ENCODE results near the gene PHC2.

Gene PHC2

GRCh38 chr1:33420870-33421775 is 9.8 kb downstream of the PHC2 start:
- DNase-seq (ENCODE audit: low spot score): no peak

DNA sequence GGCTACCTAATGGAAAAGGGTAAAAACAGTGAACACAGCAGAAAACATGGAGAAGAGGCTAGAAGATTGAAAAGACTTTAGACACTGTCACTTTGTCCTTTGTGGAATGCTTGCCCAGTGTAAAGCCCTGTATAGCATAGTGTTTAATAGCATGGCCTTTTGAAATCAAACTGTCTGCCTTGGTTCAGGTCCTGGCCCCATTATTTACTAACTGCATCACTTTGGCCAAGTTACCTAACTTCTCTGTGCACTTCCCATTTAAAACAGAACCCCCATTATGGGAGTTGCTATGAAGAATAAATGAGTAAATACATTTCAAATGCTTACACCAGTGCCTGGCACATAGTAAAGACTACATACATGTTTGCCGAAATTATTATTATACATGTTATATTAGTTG is 12.1 kb downstream of the PHC2 start:
- DNase-seq (ENCODE audit: low spot score): no peak

DNA sequence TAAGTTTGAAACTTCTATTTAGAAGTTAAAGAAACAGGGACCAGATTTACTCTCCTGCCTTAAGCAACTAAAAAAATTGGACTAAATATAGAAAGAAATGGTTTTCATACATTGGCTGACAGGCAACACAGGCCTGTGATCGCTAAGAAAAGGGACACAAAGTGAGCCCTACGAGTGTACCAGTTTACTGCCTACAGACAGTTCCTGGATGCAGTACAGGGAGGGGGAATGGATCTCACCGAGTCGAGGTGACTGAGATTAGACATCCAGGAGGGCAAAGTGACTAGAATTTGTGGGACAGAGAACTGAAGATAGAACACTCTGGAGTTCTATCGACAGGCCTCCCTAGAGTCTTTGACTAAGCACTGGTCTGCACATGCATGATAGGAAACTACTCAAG is 16.0 kb downstream of the PHC2 start:
- no peak for DNase-seq (ENCODE audit: low spot score)

DNA sequence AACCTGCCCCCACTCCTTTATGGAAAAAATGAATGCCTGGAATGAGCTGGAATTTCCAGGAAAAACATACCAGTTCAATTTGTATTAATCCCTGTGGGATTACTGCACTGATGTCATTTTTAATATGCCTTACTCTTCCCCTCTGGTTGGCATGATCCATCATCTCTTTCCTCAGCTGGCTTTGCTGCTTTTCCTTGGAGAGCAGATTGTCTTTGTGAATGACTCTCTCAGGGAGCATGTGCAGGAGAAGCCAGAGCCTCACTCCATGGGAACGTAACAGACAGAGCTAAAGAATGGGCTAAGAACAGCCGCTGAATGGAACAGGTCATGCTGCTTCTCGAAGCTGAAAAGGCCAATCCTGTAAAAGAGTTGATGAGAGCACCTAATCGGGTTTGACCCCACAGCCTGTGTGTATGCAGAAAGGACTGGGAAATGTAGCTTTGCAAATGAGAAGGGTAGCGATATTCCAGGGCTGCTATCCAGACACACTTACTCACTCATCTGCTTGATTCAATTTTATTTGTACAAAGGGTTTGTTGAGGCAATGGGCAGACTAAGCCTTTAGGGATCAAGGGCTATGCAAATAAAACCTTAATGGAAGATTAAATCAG is 20.7 kb downstream of the PHC2 start:
- DNase-seq (ENCODE audit: low spot score): peak; percentile 55

DNA sequence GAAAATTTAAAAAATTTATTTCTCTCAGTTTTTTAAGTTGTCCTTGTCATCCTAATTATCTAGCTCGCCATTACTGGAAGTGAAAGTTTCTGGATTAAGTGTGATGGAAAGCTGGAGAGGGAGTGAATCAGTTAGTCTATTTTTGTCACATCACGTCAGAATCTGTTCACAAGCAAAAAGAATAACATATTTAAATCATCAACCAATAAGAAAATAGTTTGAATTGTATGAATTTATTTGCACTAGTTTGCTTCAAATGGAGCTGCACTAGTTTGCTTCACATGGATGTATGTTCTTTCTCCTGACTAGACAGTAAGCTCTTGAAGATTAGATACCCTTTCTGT is 22.8 kb downstream of the PHC2 start:
- DNase-seq (ENCODE audit: low spot score): no peak

DNA sequence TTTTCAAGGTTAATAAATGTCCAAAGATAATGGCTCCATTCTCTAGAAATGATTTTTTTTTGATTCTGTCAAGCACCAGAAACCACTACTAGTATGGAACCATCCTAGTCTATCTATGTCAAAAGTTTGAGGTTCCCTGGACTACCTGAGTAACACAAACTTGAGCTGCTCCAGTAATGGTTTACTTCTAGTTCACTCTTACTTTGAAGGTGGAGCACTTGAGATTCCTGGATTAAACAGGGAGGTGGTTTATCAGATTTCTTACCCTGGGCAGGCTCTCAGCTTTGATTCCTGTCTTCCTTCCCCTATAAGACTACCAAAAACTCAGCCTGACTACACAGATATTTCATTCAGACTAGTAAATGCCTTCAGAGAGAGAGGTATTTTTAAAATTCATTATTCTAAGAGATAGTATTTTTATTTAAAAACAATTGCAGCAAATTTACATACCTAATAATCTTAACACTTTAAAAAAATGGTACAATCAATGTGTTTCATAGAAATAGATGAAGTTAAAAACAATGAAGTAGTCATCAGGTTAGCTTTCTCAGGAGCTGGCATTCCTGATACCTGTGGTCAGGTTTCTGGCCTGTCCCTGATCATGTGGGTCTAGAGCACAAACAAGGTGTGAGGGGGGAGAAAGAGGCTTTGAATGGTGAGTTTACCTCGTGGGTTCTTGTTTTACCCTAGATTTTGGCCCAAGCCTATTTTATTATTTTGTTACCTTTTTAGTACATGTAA is 23.4 kb downstream of the PHC2 start:
- DNase-seq (ENCODE audit: low spot score): no peak

DNA sequence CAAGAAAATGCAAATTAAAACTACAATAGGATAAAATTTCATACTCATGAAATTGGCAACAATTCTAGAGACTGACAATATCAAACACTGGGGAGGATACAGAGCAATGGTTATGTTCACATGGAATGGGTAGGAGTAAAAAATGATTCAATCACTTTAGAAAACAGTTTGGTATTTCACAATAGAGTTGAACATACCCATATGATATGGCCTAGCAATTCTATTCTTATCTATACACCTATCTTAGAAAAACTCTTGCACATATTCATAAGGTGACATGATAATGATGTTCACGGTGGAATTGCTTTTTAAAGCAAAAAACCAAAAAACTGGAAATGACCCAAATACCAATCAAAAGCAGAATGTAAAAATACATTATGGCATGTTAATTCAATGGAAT is 28.7 kb downstream of the PHC2 start:
- no peak for DNase-seq (ENCODE audit: low spot score)

GRCh38 chr1:33401471-33401870 is 29.4 kb downstream of the PHC2 start:
- no peak for DNase-seq (ENCODE audit: low spot score)

DNA sequence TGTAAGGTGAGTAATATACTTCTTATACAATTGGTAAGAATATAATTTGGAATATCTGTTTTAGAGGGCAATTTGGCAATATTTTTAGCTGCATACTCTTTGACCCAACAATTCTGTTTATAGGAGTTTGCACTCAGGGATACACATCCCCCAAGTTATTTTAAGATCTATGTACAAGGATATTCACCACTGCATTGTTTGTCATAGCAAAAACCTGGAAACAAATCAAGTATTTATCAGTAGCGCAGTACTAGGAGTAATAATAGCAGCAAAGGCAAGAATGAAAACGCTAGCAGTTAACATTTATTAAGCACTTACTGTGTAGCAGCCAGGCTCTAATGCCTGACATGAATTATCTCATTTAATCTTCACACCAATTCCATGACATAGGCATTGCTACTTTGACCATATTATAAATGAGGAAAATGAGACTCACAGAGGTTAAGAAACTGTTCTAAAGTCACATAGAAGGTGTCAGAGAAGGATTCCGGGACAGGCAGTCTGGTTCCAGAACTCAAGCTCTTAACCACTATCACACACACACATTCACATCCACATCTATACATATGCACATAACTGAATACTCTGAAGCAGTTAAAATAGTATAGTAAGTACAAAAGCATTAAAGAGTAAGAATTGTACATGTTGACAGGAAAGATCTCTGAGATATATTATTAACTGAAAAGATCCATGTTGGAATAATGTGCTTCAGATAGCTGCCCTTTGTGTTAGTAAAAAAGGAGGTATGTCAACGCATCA is 30.6 kb downstream of the PHC2 start:
- DNase-seq (ENCODE audit: low spot score): no peak

DNA sequence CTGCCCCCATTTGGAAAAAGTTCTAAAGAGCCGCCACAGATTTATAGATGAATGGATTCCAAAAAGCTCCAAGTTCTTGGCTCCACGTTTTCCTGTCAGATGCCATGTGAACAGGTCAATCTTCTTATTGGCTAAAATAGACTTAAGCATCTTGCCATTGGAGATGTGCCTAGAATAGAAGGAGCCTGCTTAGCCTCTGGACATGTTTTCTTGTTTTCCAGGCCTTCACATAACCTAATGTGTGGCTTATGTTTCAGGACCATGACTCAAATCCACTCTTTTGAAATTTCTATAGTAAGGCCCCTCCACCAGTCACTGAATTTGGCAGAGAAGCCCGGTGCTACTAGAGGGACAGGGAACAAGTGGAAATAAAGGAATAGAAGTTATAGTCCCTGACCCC is 31.5 kb downstream of the PHC2 start:
- DNase-seq (ENCODE audit: low spot score): no peak

DNA sequence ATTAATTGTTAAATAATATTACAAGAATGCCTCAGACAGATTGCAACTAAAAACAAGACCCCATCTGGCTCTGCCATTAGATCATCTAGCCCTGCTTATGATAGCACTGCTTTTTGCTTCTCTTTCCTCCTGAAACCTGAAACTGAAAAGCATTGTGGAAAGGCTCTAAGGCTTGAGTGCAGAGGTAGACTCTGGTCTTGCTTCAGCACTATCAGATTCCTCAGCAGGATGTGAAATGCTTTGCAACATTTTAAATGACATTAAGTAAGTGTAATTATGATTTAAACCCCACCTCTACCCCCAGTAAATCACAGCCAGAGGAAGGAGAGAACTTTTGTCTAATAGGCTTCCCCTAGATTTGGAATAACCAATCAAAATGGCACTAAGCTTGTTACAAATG is 32.9 kb downstream of the PHC2 start:
- no peak for DNase-seq (ENCODE audit: low spot score)

- no peak for DNase-seq (ENCODE audit: low spot score)
Observed at GRCh38 chr1:33397125-33397506, 33.8 kb downstream of the PHC2 start.

GRCh38 chr1:33396188-33397124 is 34.4 kb downstream of the PHC2 start:
- DNase-seq (ENCODE audit: low spot score): no peak

DNA sequence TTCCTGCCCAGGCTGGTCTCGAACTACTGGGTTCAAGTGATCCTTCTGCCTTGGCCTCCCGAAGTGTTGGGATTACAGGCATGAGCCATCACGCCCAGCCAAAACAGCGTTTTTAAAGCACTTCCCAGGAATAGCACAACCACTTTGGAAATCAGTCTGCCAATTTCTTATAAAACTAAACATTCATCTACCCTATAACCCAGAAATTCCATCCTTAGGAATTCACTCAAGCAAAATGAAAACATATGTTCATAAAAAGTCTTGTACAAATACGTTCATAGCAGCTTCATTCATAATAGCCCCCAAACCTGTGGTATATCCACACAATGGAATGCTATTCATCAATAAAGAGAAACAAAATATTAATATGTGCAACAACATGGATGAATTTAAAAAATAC is 36.1 kb downstream of the PHC2 start:
- no peak for DNase-seq (ENCODE audit: low spot score)

GRCh38 chr1:33393991-33394390 is 36.9 kb downstream of the PHC2 start:
- DNase-seq (ENCODE audit: low spot score): no peak

DNA sequence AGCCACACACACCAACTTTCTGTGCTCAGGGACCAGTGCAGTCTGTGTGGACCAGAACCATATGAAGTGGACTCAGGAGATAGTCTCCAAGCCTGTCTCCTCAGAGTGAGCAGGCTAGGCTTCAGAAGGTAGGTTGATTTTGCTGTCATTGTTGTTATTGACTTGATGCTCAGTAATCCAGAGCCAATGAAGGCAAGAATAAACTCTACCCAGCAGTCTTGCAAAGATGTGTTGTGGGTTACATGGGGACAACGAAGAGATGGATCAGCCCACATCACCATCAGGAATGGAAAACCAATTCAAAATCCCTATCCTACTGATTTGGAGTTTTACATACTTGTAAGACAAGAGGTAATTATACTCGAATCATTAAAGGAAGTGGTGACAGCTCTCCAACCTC is 37.4 kb downstream of the PHC2 start:
- no peak for DNase-seq (ENCODE audit: low spot score)

- DNase-seq (ENCODE audit: low spot score): no peak
Observed at GRCh38 chr1:33392639-33393038, 38.3 kb downstream of the PHC2 start.

DNA sequence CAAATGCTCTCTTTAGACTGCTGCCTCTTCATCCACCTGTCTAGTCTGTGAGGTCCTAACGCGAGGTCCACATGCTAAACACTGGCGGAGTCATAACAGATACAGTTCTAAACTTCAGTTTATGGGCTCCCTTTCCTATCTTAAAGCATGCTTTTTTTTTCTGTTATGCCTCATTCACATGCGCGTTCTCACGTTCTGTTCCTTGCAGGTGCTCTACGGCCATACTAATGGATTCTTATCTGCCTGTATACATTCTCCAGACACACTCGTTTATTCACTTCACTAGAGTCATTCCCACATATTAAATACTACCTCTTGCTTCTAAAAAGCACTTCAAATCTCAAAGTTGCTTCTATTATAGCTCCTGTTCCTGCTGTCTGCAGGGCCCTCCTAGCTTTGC is 38.7 kb downstream of the PHC2 start:
- no peak for DNase-seq (ENCODE audit: low spot score)

- no peak for DNase-seq (ENCODE audit: low spot score)
Observed at GRCh38 chr1:33391343-33392078, 39.4 kb downstream of the PHC2 start.

GRCh38 chr1:33390542-33390941 is 40.4 kb downstream of the PHC2 start:
- DNase-seq (ENCODE audit: low spot score): no peak
